Measurements from ENCODE around the gene NANS.
"Not testable (repeated sequence)": the region's sequence is repeated elsewhere in the genome, so short reads cannot be mapped to it uniquely, and the experiment has no call there.

NANS gene

DNA sequence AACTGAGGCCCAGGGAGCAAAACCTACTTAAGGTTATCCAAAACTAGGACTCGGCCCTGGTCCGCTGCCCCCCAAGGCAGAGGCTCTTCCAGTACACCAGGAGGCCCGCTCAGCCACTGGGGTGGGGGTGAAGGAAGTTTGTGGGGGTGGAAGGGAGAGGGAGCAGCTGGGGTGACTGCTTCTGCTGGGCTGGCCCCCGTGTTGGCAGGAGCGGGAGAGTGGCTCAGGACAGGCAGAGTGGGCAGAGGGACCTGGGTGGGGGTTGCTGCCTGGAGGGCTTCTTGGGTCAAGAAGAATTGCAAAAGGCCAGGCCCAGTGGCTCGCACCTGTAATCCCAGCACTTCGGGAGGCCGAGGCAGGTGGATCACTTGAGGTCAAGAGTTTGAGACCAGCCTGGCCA is 70.7 kb downstream of the NANS start:
- no peak overlapping the region for H3K4me3 ChIP-seq (ENCODE audit: low read depth, low read length)
- no peak for DNase-seq (ENCODE audit: low read depth, low spot score)
- TF ChIP-seq, protein P1, sequence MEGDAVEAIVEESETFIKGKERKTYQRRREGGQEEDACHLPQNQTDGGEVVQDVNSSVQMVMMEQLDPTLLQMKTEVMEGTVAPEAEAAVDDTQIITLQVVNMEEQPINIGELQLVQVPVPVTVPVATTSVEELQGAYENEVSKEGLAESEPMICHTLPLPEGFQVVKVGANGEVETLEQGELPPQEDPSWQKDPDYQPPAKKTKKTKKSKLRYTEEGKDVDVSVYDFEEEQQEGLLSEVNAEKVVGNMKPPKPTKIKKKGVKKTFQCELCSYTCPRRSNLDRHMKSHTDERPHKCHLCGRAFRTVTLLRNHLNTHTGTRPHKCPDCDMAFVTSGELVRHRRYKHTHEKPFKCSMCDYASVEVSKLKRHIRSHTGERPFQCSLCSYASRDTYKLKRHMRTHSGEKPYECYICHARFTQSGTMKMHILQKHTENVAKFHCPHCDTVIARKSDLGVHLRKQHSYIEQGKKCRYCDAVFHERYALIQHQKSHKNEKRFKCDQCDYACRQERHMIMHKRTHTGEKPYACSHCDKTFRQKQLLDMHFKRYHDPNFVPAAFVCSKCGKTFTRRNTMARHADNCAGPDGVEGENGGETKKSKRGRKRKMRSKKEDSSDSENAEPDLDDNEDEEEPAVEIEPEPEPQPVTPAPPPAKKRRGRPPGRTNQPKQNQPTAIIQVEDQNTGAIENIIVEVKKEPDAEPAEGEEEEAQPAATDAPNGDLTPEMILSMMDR (IDR thresholded peaks at IDR 0.05; ENCODE audit: insufficient read depth, low read length, missing control alignments): no peak
- ChIA-PET POLR2A (no interaction called here), CTCF (interaction anchor here (0.9 to 1.2 kb wide), 2 partner anchors 8 to 52 kb away, joined by 3 to 6 read pairs; partner anchors contain the start of gene TRIM14)

GRCh38 chr9:98128316-98128715 is 71.8 kb downstream of the NANS start:
- TF ChIP-seq, protein P1 (IDR thresholded peaks at IDR 0.05; ENCODE audit: insufficient read depth, low read length, missing control alignments): no peak
- DNase-seq (ENCODE audit: low read depth, low spot score): no peak
- POLR2A ChIA-PET: no interaction called here
- no peak overlapping the region for H3K4me3 ChIP-seq (ENCODE audit: low read depth, low read length)
- CTCF ChIA-PET: interaction anchor here (0.9 to 1.8 kb wide), 3 partner anchors 9 to 54 kb away, joined by 3 to 4 read pairs (median 3); partner anchors contain the start of gene TRIM14

DNA sequence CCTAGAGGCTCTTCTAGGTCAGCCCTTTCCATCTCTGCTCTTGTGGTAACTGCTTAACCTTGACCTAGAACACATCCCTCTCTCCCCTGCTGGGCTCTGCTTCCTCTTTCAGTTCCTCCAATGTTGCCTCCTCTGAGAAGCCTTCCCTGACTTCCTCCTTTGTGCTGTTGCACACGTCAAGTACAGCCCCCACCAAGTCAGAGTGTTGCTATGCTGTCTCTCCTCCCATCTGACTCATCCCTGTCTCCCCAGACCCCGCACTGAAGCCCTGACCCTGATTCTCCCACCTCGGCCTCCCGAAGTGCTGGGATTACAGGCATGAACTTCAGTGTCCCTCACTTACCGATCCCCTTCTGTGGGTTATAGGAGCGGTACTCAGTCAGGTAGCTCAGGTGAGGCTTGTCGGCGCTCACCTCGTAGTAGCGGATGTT is 72.9 kb downstream of the NANS start:
- POLR2A ChIA-PET: no interaction called here
- no peak overlapping the region for H3K4me3 ChIP-seq (ENCODE audit: low read depth, low read length)
- DNase-seq (ENCODE audit: low read depth, low spot score): no peak
- CTCF ChIA-PET: interaction anchor here (1.3 to 1.8 kb wide), 2 partner anchors 36 to 55 kb away, joined by 3 to 4 read pairs; no protein-coding TSS in a partner anchor
- TF ChIP-seq, protein P1 (IDR thresholded peaks at IDR 0.05; ENCODE audit: insufficient read depth, low read length, missing control alignments): no peak

DNA sequence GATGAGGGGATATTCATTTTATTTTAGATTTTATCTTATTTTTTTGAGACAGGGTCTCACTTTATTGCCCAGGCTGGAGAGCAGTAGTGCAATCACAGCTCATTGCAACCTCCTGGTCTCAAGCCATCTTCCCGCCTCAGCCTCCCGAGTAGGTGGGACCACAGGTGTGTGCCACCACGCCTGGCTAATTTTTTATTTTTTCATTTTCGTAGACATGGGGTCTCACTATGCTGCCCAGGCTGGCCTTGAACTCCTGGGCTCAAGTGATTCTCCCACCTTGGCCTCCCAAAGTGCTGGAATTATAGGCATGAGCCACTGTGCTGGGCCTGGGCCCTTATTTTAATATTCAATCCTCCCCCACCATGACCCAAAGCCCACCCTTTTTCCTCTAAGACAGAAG is 73.5 kb downstream of the NANS start:
- H3K4me3 ChIP-seq (ENCODE audit: low read depth, low read length): not testable (repeated sequence)

GRCh38 chr9:98130576-98131228 is 74.2 kb downstream of the NANS start:
- no peak for DNase-seq (ENCODE audit: low read depth, low spot score)
- H3K4me3 ChIP-seq (ENCODE audit: low read depth, low read length): no peak overlapping the region
- CTCF ChIA-PET: interaction anchor here (3.0 kb wide), 1 partner anchor 9 kb away, joined by 9 read pairs; no protein-coding TSS in a partner anchor
- TF ChIP-seq, protein P1 (IDR thresholded peaks at IDR 0.05; ENCODE audit: insufficient read depth, low read length, missing control alignments): no peak
- POLR2A ChIA-PET: no interaction called here

More for the DNA sequence above, 73.5 kb downstream of the NANS start:
- CTCF ChIA-PET: interaction anchor here (1.8 kb wide), 1 partner anchor 35 kb away, joined by 3 read pairs; no protein-coding TSS in a partner anchor
- DNase-seq (ENCODE audit: low read depth, low spot score); POLR2A ChIA-PET: not testable (repeated sequence)

DNA sequence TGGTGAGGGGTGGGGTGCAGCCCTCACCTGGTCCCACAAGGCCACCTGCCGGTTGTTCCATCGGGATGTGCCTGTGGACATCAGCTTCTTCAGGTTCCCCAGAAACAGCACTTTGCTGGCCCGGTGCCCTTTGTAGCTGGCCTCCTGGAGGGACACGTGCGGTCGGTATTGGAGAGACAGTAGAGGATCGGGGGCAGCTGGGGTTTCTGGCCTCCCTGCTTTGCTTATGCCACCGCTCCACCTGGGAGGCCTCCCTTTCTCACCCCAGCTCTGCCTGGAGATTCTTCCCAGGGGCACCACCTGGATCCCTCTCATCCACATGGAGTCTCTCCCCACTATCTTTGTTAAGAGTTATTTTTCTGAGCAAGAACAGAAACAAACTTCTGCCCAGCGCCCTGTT is 75.6 kb downstream of the NANS start:
- TF ChIP-seq, protein P1 (IDR thresholded peaks at IDR 0.05; ENCODE audit: insufficient read depth, low read length, missing control alignments): no peak
- no peak for DNase-seq (ENCODE audit: low read depth, low spot score)
- ChIA-PET CTCF (interaction anchor here (1.2 to 3.0 kb wide), 3 partner anchors 11 to 21 kb away, joined by 3 to 9 read pairs (median 3); no protein-coding TSS in a partner anchor), POLR2A (no interaction called here)
- no peak overlapping the region for H3K4me3 ChIP-seq (ENCODE audit: low read depth, low read length)

All from AG04449 (cell line).